ENCODE results near the gene IGFLR1. TPM values are rescaled to one million over a fixed set of nuclear protein-coding genes. Genes with fewer than 3 reads are reported as not detected.

Gene IGFLR1
- total and polyA plus RNA-seq, 9 of the 15 experiments (the other 6 are each of a cell fraction or from before 2014, with no cell fraction given): 1.0 to 14.3 (median 4.6) TPM

DNA sequence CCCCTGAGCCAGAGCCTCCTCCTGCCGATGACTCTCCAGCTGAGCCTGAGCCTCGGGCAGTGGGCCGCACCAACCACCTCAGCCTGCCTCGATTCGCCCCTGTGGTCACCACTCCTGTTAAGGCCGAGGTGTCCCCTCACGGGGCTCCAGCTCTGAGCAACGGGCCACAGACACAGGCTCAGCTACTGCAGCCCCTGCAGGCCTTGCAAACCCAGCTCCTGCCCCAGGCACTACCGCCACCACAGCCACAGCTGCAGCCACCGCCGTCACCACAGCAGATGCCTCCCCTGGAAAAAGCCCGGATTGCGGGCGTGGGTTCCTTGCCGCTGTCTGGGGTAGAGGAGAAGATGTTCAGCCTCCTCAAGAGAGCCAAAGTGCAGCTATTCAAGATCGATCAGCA lies 20.9 kb downstream of the IGFLR1 start (continued):
- TF ChIP-seq UBTF (IDR thresholded peaks at IDR 0.05; ENCODE audit: borderline replicate concordance in 1 of 2, low read depth in 2 of 2, low read length in 2 of 2): no peak

DNA sequence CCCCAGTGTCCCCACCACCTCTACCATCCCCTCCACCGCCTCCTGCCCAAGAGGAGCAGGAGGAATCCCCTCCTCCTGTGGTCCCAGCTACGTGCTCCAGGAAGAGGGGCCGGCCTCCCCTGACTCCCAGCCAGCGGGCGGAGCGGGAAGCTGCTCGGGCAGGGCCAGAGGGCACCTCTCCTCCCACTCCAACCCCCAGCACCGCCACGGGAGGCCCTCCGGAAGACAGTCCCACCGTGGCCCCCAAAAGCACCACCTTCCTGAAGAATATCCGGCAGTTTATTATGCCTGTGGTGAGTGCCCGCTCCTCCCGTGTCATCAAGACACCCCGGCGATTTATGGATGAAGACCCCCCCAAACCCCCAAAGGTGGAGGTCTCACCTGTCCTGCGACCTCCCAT lies 21.6 kb downstream of the IGFLR1 start:
- Histone ChIP-seq H3K27me3 (ENCODE audit: control insufficient read depth in 2 of 2, insufficient read depth in 2 of 2, low read length in 2 of 2) (no peaks in the 10 kb centered on the region), H3K9ac (ENCODE audit: insufficient read depth in 1 of 2, low read depth in 2 of 2, low read length in 2 of 2) (no peak overlapping the region), H3K4me2 (ENCODE audit: insufficient read depth, low read length) (no peak overlapping the region), H3K4me1 (replicated peaks in 1 of 2; ENCODE audit: control insufficient read depth in 2 of 2, insufficient read depth in 2 of 2, low read length in 2 of 2) (peaks cover 14 to 52% of the 10 kb centered on the region in 2 experiments), H3K79me2 (ENCODE audit: control insufficient read depth, insufficient read depth, low read length) (peaks cover 33% of the 10 kb centered on the region), H4K20me1 (replicated peaks; ENCODE audit: control insufficient read depth, insufficient read depth, low read length) (0 out of 2 replicates have a peak, but pooled peaks cover 11% of the 10 kb centered on the region), H3K4me3 (no peak overlapping the region), H3K9me1 (ENCODE audit: control insufficient read depth, insufficient read depth, low read length) (no peaks in the 10 kb centered on the region), H3K36me3 (ENCODE audit: control insufficient read depth, insufficient read depth, low read length) (peaks cover 61% of the 10 kb centered on the region; the same call in 2 of the 3 replicates), H3K9me3 (replicated peaks; ENCODE audit: control insufficient read depth, insufficient read depth, low read depth, low read length) (no peaks in the 10 kb centered on the region), H3K27ac (ENCODE audit: extremely low read depth, low read depth, low read length) (no peak overlapping the region), H2AFZ (ENCODE audit: low read depth, low read length) (no peak overlapping the region)
- WGBS (ENCODE audit: insufficient coverage, low coverage, missing lambda C conversion rate): 99% methylated on average over 15 of the region's 17 CpGs
- FAIRE-seq: no peak
- TF ChIP-seq, protein P1, sequence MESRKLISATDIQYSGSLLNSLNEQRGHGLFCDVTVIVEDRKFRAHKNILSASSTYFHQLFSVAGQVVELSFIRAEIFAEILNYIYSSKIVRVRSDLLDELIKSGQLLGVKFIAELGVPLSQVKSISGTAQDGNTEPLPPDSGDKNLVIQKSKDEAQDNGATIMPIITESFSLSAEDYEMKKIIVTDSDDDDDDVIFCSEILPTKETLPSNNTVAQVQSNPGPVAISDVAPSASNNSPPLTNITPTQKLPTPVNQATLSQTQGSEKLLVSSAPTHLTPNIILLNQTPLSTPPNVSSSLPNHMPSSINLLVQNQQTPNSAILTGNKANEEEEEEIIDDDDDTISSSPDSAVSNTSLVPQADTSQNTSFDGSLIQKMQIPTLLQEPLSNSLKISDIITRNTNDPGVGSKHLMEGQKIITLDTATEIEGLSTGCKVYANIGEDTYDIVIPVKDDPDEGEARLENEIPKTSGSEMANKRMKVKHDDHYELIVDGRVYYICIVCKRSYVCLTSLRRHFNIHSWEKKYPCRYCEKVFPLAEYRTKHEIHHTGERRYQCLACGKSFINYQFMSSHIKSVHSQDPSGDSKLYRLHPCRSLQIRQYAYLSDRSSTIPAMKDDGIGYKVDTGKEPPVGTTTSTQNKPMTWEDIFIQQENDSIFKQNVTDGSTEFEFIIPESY (CRISPR knock-in tag; IDR thresholded peaks at IDR 0.05): no peak
- TF ChIP-seq ZNF699 (CRISPR knock-in tag; IDR thresholded peaks at IDR 0.05; ENCODE audit: insufficient replicate concordance) (no peak), GTF2E2 (tag; IDR thresholded peaks at IDR 0.05) (no peak), ZNF282 (CRISPR knock-in tag; IDR thresholded peaks at IDR 0.05) (no peak), ZNF197 (CRISPR knock-in tag; IDR thresholded peaks at IDR 0.05; ENCODE audit: low read depth) (no peak), JUND (IDR thresholded peaks at IDR 0.05; ENCODE audit: borderline replicate concordance, low read depth, low read length) (no peak), JUND (tag; IDR thresholded peaks at IDR 0.05; ENCODE audit: borderline replicate concordance, low read depth, low read length) (no peak), SMAD3 (CRISPR knock-in tag; conservative IDR thresholded peaks at IDR 0.05) (no peak), ZNF507 (tag; conservative IDR thresholded peaks at IDR 0.05) (no peak), MTA2 (IDR thresholded peaks at IDR 0.05; ENCODE audit: low read depth) (no peak)
- TF ChIP-seq, protein P2, sequence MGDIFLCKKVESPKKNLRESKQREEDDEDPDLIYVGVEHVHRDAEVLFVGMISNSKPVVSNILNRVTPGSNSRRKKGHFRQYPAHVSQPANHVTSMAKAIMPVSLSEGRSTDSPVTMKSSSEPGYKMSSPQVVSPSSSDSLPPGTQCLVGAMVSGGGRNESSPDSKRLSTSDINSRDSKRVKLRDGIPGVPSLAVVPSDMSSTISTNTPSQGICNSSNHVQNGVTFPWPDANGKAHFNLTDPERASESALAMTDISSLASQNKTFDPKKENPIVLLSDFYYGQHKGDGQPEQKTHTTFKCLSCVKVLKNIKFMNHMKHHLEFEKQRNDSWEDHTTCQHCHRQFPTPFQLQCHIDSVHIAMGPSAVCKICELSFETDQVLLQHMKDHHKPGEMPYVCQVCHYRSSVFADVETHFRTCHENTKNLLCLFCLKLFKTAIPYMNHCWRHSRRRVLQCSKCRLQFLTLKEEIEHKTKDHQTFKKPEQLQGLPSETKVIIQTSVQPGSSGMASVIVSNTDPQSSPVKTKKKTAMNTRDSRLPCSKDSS (IDR thresholded peaks at IDR 0.05; ENCODE audit: low read depth, partially characterized antibody): no peak
- ATAC-seq: no peak
- ChIA-PET CTCF (ENCODE audit: low intra/inter-chr PET ratio) (no interaction called here), POLR2A (interaction anchor here (0.5 to 1.2 kb wide), 3 partner anchors 17 to 552 kb away, joined by 3 to 5 read pairs (median 4); partner anchors contain the start of gene LIN37)
- no peak for DNase-seq (ENCODE audit: extremely low read depth in 1 of 4, low spot score in 3 of 4)
- intact Hi-C loops (cut with micrococcal nuclease) (no loop called here), in situ Hi-C loops (cut with MboI) (no loop called here)
- no TSS peak for BruUV-seq (replicated peaks)
